Liver (tissue), 9 donors: ENCODE data around the gene PYY. TPM values are rescaled to one million over a fixed set of nuclear protein-coding genes. Genes with fewer than 3 reads are reported as not detected.

Experiments used
- DNase-seq: peaks from one replicate; pipeline ENCODE4 v3.0.0-alpha.2; 2017; ENCODE audit warnings: low spot score
- H3K27ac ChIP-seq, 2 donors: one replicate each; pipeline ENCODE4 v1.7.0; 2013; ENCODE audit warnings: inconsistent platforms in 2 of 2, low read length in 2 of 2, control low read depth in 1 of 2, low read depth in 1 of 2, mild to moderate bottlenecking in 1 of 2
- H3K27me3 ChIP-seq, 4 donors: one replicate each; pipeline versions ENCODE4 v1.6.1 to v1.7.0; 2013; ENCODE audit warnings: low read length in 3 of 4, inconsistent platforms in 1 of 4, mild to moderate bottlenecking in 1 of 4, moderate library complexity in 1 of 4; ENCODE audit not compliant: control insufficient read depth in 4 of 4, insufficient read depth in 4 of 4
- H3K36me3 ChIP-seq, 4 donors: one replicate each; pipeline versions ENCODE4 v1.6.1 to v1.7.0; 2013; ENCODE audit warnings: low read length in 3 of 4, mild to moderate bottlenecking in 3 of 4, low read depth in 1 of 4, moderate library complexity in 1 of 4; ENCODE audit not compliant: control insufficient read depth in 4 of 4, insufficient read depth in 3 of 4
- H3K4me1 ChIP-seq, 4 donors: one replicate each; pipeline versions ENCODE4 v1.6.1 to v1.7.0; 2013; ENCODE audit warnings: low read length in 3 of 4, mild to moderate bottlenecking in 3 of 4, moderate library complexity in 1 of 4; ENCODE audit not compliant: control insufficient read depth in 4 of 4, insufficient read depth in 4 of 4
- H3K4me3 ChIP-seq, 3 donors: one replicate each; pipeline versions ENCODE4 v1.6.1 to v1.7.0; 2013; ENCODE audit warnings: low read length in 3 of 3, control low read depth in 1 of 3, low read depth in 1 of 3, mild to moderate bottlenecking in 1 of 3
- H3K9ac ChIP-seq, 2 donors: one replicate each; pipeline ENCODE4 v1.7.0; 2013; ENCODE audit warnings: low read length in 2 of 2, mild to moderate bottlenecking in 2 of 2, moderate library complexity in 2 of 2, control low read depth in 1 of 2, low read depth in 1 of 2
- H3K9me3 ChIP-seq, 4 donors: one replicate each; pipeline versions ENCODE4 v1.6.1 to v1.7.0; 2013; ENCODE audit warnings: low read length in 3 of 4; ENCODE audit not compliant: control insufficient read depth in 4 of 4
- FOXA1 ChIP-seq: IDR thresholded peaks from 2 replicates; pipeline ENCODE4 v1.6.1; 2016; ENCODE audit warnings: antibody characterized with exemption
- JUND ChIP-seq, 2 donors: IDR thresholded peaks; 2 replicates each; pipeline ENCODE4 v1.6.1; 2016; ENCODE audit warnings: antibody characterized with exemption in 2 of 2
- NR2F2 ChIP-seq: IDR thresholded peaks from 2 replicates; pipeline ENCODE4 v1.6.1; 2016; ENCODE audit warnings: antibody characterized with exemption
- RAD21 ChIP-seq, 2 donors: IDR thresholded peaks; 2 replicates each; pipeline ENCODE4 v1.6.1; 2016; ENCODE audit warnings: antibody characterized with exemption in 2 of 2, mild to moderate bottlenecking in 2 of 2
- WGBS: extraction: QIAGEN DNeasy Blood & Tissue Kit; methylation state at CpG from one replicate; pipeline ENCODE4 v1.1.7; 2013; 5-methylcytosine and 5-hydroxymethylcytosine counted together
- polyA plus RNA-seq, 2 donors: library from polyadenylated mRNA; stranded (reverse) in 1 of 2; unstranded in 1 of 2; fragments of 200-250 nt in 1 of 2; fragments of >200 nt in 1 of 2; fragmentation: Nextera tagmentation in 1 of 2; extraction: Ambion mirVana in 1 of 2; gene quantifications; one replicate each; pipeline versions ENCODE4 v1.2.1 to v1.2.3, GENCODE V29; 2013 to 2015
- total RNA-seq, 2 donors: library from RNA; depleted of rRNA; stranded (reverse); fragments of >200 nt; gene quantifications; one replicate each; pipeline ENCODE4 v1.2.3, GENCODE V29; 2014
- TF ChIP-seq, protein P1 (sequence below): IDR thresholded peaks from 2 replicates; pipeline ENCODE4 v1.6.1; 2016; ENCODE audit warnings: antibody characterized with exemption, mild to moderate bottlenecking
- TF ChIP-seq, protein P2 (sequence below): IDR thresholded peaks from 2 replicates; pipeline ENCODE4 v1.6.1; 2016; ENCODE audit warnings: antibody characterized with exemption
- TF ChIP-seq, protein P3 (sequence below): IDR thresholded peaks from 2 replicates; pipeline ENCODE4 v1.6.1; 2016; ENCODE audit warnings: antibody characterized with exemption
- TF ChIP-seq, protein P4 (sequence below): IDR thresholded peaks from 2 replicates; pipeline ENCODE4 v1.6.1; 2016; ENCODE audit warnings: antibody characterized with exemption
- donor health status: healthy.
- donor health status: healthy.
- donor health status: healthy.
- donor health status: healthy.
- donor health status: healthy.

PYY gene
- total and polyA plus RNA-seq, 4 donors: 0.05 TPM; not detected in 3

DNA sequence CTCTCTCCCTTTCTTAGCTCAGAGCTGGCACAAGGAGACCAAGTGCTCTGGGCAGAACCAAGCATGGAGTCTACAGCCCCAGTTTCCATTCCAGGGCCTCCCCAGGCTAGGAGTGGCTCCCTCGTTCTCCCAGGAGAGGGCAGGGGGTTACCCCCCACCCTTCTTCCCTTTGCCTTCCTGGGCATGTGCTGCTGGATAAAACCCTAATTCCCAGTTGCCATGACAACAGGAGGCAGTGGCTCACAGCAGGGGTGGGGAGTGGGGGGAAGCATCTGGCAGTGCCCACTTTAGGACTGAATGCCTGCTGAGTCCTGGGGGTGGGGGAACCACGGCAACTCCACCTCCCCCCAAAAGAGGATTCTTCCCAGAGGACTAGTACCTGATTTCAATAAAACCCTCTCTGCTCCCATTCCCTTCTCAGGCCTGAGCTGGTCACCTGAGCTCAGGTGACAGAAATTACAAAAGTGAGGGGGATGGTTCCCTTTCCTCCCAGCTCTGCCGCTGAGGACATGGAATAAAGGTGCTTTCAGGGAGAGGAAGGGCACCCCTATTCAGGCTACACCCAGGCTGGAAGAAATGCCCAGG, 48.2 kb downstream of the PYY start:
- 32% methylated on average over 3 of the region's 3 CpGs for WGBS

More for the DNA sequence above, 48.2 kb downstream of the PYY start:
- Histone ChIP-seq H3K9me3 (no peaks in the 10 kb centered on the region), H3K9ac (no peak overlapping the region), H3K36me3 (no peaks in the 10 kb centered on the region), H3K4me3 (no peak overlapping the region), H3K27ac (no peak overlapping the region), H3K4me1 (peaks cover 3 to 14% (median 11%) of the 10 kb centered on the region in 4 donors), H3K27me3 (peaks cover 0 to 26% (median 10%) of the 10 kb centered on the region in 4 donors)
- TF ChIP-seq RAD21 (IDR thresholded peaks at IDR 0.05) (no peak), FOXA1 (no peak), NR2F2 (no peak), JUND (IDR thresholded peaks at IDR 0.05) (no peak)
- TF ChIP-seq, protein P1, sequence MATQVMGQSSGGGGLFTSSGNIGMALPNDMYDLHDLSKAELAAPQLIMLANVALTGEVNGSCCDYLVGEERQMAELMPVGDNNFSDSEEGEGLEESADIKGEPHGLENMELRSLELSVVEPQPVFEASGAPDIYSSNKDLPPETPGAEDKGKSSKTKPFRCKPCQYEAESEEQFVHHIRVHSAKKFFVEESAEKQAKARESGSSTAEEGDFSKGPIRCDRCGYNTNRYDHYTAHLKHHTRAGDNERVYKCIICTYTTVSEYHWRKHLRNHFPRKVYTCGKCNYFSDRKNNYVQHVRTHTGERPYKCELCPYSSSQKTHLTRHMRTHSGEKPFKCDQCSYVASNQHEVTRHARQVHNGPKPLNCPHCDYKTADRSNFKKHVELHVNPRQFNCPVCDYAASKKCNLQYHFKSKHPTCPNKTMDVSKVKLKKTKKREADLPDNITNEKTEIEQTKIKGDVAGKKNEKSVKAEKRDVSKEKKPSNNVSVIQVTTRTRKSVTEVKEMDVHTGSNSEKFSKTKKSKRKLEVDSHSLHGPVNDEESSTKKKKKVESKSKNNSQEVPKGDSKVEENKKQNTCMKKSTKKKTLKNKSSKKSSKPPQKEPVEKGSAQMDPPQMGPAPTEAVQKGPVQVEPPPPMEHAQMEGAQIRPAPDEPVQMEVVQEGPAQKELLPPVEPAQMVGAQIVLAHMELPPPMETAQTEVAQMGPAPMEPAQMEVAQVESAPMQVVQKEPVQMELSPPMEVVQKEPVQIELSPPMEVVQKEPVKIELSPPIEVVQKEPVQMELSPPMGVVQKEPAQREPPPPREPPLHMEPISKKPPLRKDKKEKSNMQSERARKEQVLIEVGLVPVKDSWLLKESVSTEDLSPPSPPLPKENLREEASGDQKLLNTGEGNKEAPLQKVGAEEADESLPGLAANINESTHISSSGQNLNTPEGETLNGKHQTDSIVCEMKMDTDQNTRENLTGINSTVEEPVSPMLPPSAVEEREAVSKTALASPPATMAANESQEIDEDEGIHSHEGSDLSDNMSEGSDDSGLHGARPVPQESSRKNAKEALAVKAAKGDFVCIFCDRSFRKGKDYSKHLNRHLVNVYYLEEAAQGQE: no peak
- TF ChIP-seq, protein P2, sequence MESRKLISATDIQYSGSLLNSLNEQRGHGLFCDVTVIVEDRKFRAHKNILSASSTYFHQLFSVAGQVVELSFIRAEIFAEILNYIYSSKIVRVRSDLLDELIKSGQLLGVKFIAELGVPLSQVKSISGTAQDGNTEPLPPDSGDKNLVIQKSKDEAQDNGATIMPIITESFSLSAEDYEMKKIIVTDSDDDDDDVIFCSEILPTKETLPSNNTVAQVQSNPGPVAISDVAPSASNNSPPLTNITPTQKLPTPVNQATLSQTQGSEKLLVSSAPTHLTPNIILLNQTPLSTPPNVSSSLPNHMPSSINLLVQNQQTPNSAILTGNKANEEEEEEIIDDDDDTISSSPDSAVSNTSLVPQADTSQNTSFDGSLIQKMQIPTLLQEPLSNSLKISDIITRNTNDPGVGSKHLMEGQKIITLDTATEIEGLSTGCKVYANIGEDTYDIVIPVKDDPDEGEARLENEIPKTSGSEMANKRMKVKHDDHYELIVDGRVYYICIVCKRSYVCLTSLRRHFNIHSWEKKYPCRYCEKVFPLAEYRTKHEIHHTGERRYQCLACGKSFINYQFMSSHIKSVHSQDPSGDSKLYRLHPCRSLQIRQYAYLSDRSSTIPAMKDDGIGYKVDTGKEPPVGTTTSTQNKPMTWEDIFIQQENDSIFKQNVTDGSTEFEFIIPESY: no peak
- TF ChIP-seq, protein P3, sequence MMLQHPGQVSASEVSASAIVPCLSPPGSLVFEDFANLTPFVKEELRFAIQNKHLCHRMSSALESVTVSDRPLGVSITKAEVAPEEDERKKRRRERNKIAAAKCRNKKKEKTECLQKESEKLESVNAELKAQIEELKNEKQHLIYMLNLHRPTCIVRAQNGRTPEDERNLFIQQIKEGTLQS: no peak
- TF ChIP-seq, protein P4, sequence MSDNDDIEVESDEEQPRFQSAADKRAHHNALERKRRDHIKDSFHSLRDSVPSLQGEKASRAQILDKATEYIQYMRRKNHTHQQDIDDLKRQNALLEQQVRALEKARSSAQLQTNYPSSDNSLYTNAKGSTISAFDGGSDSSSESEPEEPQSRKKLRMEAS: no peak
- DNase-seq: no peak

Other genes with a start within 250 kb of the PYY start
- not detected for gene SOST, start 195.1 kb downstream of the PYY start, total RNA-seq
- not detected for gene SOST, start 195.1 kb downstream of the PYY start, polyA plus RNA-seq
- 100 to 1,000 TPM in 1 of 2 donors, 10 to 100 TPM in 1; 30.4 to 104 TPM for gene DUSP3, start 175.0 kb downstream of the PYY start, total RNA-seq
- gene DUSP3, start 175.0 kb downstream of the PYY start, polyA plus RNA-seq: 10 to 100 TPM; 59.8 to 61.8 TPM
- under 1 TPM in 1 of 2 donors, not detected in 1; 0.08 TPM for gene CFAP97D1, start 173.5 kb downstream of the PYY start, total RNA-seq
- not detected for gene CFAP97D1, start 173.5 kb downstream of the PYY start, polyA plus RNA-seq
- gene MPP3, start 120.8 kb downstream of the PYY start, total RNA-seq: 1 to 10 TPM in 1 of 2 donors, under 1 TPM in 1; 0.23 to 1.3 TPM
- gene MPP3, start 120.8 kb downstream of the PYY start, polyA plus RNA-seq: under 1 TPM; 0.63 to 0.82 TPM
- gene CD300LG, start 106.8 kb downstream of the PYY start, total RNA-seq: under 1 TPM; 0.14 to 0.17 TPM
- under 1 TPM; 0.24 to 0.58 TPM for gene CD300LG, start 106.8 kb downstream of the PYY start, polyA plus RNA-seq
- under 1 TPM; 0.05 to 0.25 TPM for gene MPP2, start 46.4 kb downstream of the PYY start, total RNA-seq
- gene MPP2, start 46.4 kb downstream of the PYY start, polyA plus RNA-seq: under 1 TPM; 0.06 to 0.13 TPM
- gene PPY, start 11.5 kb downstream of the PYY start, total RNA-seq: not detected
- gene PPY, start 11.5 kb downstream of the PYY start, polyA plus RNA-seq: not detected
- gene NAGS, start 50.7 kb upstream of the PYY start, total RNA-seq: 10 to 100 TPM; 21.5 to 29.4 TPM
- gene NAGS, start 50.7 kb upstream of the PYY start, polyA plus RNA-seq: 10 to 100 TPM; 27.1 to 29.8 TPM
- 10 to 100 TPM; 24.4 to 25.7 TPM for gene TMEM101, start 61.0 kb upstream of the PYY start, total RNA-seq
- 10 to 100 TPM; 12.0 to 18.4 TPM for gene TMEM101, start 61.0 kb upstream of the PYY start, polyA plus RNA-seq
- gene LSM12, start 112.7 kb upstream of the PYY start, total RNA-seq: 10 to 100 TPM; 12.1 to 13.6 TPM
- gene LSM12, start 112.7 kb upstream of the PYY start, polyA plus RNA-seq: 10 to 100 TPM; 16.7 to 31.9 TPM
- gene G6PC3, start 116.8 kb upstream of the PYY start, total RNA-seq: 1 to 10 TPM; 6.7 to 7.8 TPM
- 10 to 100 TPM in 1 of 2 donors, 1 to 10 TPM in 1; 8.7 to 15.1 TPM for gene G6PC3, start 116.8 kb upstream of the PYY start, polyA plus RNA-seq
- 10 to 100 TPM; 18.2 to 20.3 TPM for gene HDAC5, start 169.7 kb upstream of the PYY start, total RNA-seq
- 10 to 100 TPM in 1 of 2 donors, 1 to 10 TPM in 1; 5.8 to 10.7 TPM for gene HDAC5, start 169.7 kb upstream of the PYY start, polyA plus RNA-seq
- 1 to 10 TPM in 1 of 2 donors, under 1 TPM in 1; 0.08 to 1.9 TPM for gene HROB, start 188.0 kb upstream of the PYY start, total RNA-seq
- gene HROB, start 188.0 kb upstream of the PYY start, polyA plus RNA-seq: under 1 TPM; 0.29 to 0.32 TPM
- under 1 TPM in 1 of 2 donors, not detected in 1; 0.37 TPM for gene ASB16, start 216.8 kb upstream of the PYY start, total RNA-seq
- gene ASB16, start 216.8 kb upstream of the PYY start, polyA plus RNA-seq: under 1 TPM; 0.02 to 0.08 TPM
- 10 to 100 TPM; 12.2 to 14.7 TPM for gene TMUB2, start 233.0 kb upstream of the PYY start, total RNA-seq
- 10 to 100 TPM; 13.3 to 18.8 TPM for gene TMUB2, start 233.0 kb upstream of the PYY start, polyA plus RNA-seq
- 10 to 100 TPM; 13.8 to 20.9 TPM for gene ATXN7L3, start 245.9 kb upstream of the PYY start, total RNA-seq
- 10 to 100 TPM in 1 of 2 donors, 1 to 10 TPM in 1; 5.1 to 15.7 TPM for gene ATXN7L3, start 245.9 kb upstream of the PYY start, polyA plus RNA-seq